ENCODE data around the gene TMEM203. TPM values are rescaled to one million over a fixed set of nuclear protein-coding genes. Genes with fewer than 3 reads are reported as not detected.

The TMEM203 gene
- total RNA-seq, 2 experiments from 2014 or later, result 42.9 to 58.2 TPM

DNA sequence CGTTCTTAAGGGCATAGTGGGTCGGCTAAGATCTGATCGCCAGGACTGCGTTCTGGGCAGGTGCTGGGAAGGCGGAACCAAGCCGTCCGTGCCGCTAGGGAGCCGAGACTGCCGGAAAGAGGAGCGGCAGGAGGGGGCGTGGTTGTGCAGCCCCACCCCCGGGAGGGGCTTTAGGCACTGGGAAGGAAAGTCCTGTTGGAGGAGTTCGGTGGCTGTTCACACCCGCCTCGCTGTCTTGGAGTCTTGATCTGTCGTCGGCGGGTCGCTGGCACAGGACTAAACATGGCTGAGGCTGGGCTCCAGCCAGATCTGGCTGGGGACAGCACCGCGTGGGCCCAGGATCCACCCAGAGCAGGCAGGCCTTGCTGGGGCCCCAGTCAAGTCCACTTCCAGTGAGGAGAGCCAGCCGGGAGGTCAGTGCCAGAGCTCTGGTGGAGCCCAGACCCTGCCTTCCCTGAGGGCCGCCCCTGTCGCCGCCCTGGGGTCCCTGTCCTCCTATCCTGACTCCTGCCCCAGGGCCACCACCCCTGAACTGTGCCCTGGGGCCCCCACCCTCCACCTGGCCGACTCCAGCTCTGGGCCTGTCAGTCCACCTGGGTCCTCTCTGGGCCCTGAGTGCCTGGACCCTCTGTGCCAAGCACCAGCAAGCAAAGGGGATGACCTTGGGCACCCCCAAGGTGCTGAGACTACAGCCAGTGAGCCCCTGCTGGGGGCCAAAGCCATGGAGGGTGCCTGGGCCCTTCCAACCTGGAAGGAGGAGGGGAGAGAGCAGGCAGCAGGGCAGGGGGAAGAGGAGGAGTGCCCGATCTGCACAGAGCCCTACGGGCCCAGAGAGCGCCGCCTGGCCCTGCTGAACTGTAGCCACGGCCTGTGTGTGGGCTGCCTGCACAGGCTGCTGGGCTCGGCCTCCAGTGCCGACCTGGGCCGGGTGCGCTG is 12.1 kb upstream of the TMEM203 start:
- H3K9me3 ChIP-seq (ENCODE audit: low read length), result no peaks in the 10 kb centered on the region
- no peak for TF ChIP-seq EZH2phosphoT487 (IDR thresholded peaks at IDR 0.05; ENCODE audit: borderline replicate concordance, low read depth, low read length)
- TF ChIP-seq, protein P1, sequence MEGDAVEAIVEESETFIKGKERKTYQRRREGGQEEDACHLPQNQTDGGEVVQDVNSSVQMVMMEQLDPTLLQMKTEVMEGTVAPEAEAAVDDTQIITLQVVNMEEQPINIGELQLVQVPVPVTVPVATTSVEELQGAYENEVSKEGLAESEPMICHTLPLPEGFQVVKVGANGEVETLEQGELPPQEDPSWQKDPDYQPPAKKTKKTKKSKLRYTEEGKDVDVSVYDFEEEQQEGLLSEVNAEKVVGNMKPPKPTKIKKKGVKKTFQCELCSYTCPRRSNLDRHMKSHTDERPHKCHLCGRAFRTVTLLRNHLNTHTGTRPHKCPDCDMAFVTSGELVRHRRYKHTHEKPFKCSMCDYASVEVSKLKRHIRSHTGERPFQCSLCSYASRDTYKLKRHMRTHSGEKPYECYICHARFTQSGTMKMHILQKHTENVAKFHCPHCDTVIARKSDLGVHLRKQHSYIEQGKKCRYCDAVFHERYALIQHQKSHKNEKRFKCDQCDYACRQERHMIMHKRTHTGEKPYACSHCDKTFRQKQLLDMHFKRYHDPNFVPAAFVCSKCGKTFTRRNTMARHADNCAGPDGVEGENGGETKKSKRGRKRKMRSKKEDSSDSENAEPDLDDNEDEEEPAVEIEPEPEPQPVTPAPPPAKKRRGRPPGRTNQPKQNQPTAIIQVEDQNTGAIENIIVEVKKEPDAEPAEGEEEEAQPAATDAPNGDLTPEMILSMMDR (conservative IDR thresholded peaks at IDR 0.05; ENCODE audit: low read length), result no peak
- no peak overlapping the region for H3K4me3 ChIP-seq (ENCODE audit: low read depth, low read length, poor library complexity, severe bottlenecking)
- no peak overlapping the region for H2AFZ ChIP-seq (ENCODE audit: low read length)
- H3K79me2 ChIP-seq (ENCODE audit: insufficient read depth, low read depth, low read length), result no peaks in the 10 kb centered on the region
- H4K20me1 ChIP-seq (ENCODE audit: insufficient read depth, low read length), result no peaks in the 10 kb centered on the region
- no peak for DNase-seq (ENCODE audit: low spot score)
- no peak overlapping the region for H3K4me2 ChIP-seq (ENCODE audit: low read length)
- intact Hi-C loops (cut with micrococcal nuclease; ENCODE audit: unreplicated experiment), result no loop called here
- POLR2A ChIA-PET, result no interaction called here
- peaks cover 8% of the 10 kb centered on the region for H3K4me1 ChIP-seq (ENCODE audit: insufficient read depth, low read length, poor library complexity, severe bottlenecking)
- BruUV-seq (replicated peaks), result no TSS peak
- no peaks in the 10 kb centered on the region for H3K9me2 ChIP-seq (ENCODE audit: insufficient read depth, low read length)
- peaks cover 49% of the 10 kb centered on the region; the same call in 1 of the 2 replicates for H3K36me3 ChIP-seq (ENCODE audit: insufficient read depth, low read length)
- no peak overlapping the region for H3K27ac ChIP-seq (ENCODE audit: low read depth, low read length, poor library complexity, severe bottlenecking)
- CTCF ChIA-PET (ENCODE audit: unreplicated experiment), result no interaction called here

DNA sequence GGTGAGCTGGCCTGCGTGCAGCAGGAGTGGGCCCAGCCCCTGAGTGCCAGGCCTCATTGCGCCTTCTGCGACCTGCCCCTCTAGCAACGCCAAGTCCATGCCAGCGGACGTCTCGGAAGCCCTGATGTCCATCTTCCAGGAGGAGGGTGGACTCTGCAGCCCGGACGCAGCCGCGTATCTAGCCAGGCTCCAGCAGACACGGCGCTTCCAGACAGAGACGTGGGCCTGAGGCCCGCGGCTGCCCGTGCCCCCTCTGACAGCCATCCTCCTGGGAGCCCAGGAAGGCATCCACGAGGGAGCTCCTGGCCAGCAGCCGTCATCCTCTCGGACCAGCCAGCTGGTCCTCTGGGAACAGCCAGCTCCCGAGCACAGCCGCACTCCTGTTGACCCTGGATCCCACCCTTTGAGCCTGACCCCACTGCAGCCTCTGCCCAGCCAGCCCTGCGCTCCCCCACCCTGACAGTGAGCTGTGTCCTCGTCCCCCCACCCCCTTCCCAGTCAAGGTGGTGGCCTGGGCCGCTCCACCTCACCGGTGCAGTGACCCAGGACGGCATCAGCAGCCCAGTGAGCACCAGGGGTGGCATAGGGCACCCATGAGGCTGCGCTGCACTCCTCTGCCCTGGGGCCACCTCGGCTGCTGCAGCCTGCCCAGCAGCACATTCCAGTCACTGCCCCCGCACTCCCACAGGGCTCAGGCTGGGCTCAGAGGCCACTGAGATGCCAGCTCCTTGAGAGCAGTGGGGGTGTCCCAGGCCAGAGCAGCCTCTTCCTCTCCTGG is 10.9 kb upstream of the TMEM203 start:
- Histone ChIP-seq H3K36me3 (ENCODE audit: insufficient read depth, low read length) (peaks cover 51% of the 10 kb centered on the region; the same call in 1 of the 2 replicates), H3K9me3 (ENCODE audit: low read length) (no peaks in the 10 kb centered on the region), H3K9me2 (ENCODE audit: insufficient read depth, low read length) (no peaks in the 10 kb centered on the region), H2AFZ (ENCODE audit: low read length) (no peak overlapping the region), H3K4me3 (ENCODE audit: low read depth, low read length, poor library complexity, severe bottlenecking) (no peak overlapping the region), H3K4me1 (ENCODE audit: insufficient read depth, low read length, poor library complexity, severe bottlenecking) (no peaks in the 10 kb centered on the region), H4K20me1 (ENCODE audit: insufficient read depth, low read length) (no peaks in the 10 kb centered on the region), H3K27ac (ENCODE audit: low read depth, low read length, poor library complexity, severe bottlenecking) (no peak overlapping the region), H3K79me2 (ENCODE audit: insufficient read depth, low read depth, low read length) (no peaks in the 10 kb centered on the region), H3K4me2 (ENCODE audit: low read length) (no peak overlapping the region)
- CTCF ChIA-PET (ENCODE audit: unreplicated experiment), result no interaction called here
- no peak for DNase-seq (ENCODE audit: low spot score)
- TF ChIP-seq, protein P1 (conservative IDR thresholded peaks at IDR 0.05; ENCODE audit: low read length), result no peak
- no peak for TF ChIP-seq EZH2phosphoT487 (IDR thresholded peaks at IDR 0.05; ENCODE audit: borderline replicate concordance, low read depth, low read length)
- intact Hi-C loops (cut with micrococcal nuclease; ENCODE audit: unreplicated experiment), result no loop called here
- BruUV-seq (replicated peaks), result no TSS peak
- POLR2A ChIA-PET, result interaction anchor here (0.9 kb wide), 1 partner anchor 12 kb away, joined by 4 read pairs; no protein-coding TSS in a partner anchor
